ENCODE measurements around the gene CADM1.

GRCh38 chr11:115383431-115383830, 120.8 kb downstream of the CADM1 start:
- TF ChIP-seq CTCF (IDR thresholded peaks at IDR 0.05 in 2 of 3, conservative IDR thresholded peaks at IDR 0.05 in 1 of 3; ENCODE audit: borderline replicate concordance in 1 of 3, insufficient read depth in 1 of 3, low read depth in 2 of 3, low read length in 2 of 3) (no peak), SP1 (IDR thresholded peaks at IDR 0.05; ENCODE audit: low read depth) (no peak), ZBTB33 (IDR thresholded peaks at IDR 0.05; ENCODE audit: extremely low read depth, insufficient replicate concordance, low read length) (no peak), SIN3A (IDR thresholded peaks at IDR 0.05; ENCODE audit: low read depth) (no peak), POLR2A (IDR thresholded peaks at IDR 0.05; ENCODE audit: borderline replicate concordance, extremely low read depth, insufficient read depth, insufficient read length) (no peak), RAD21 (IDR thresholded peaks at IDR 0.05; ENCODE audit: low read depth) (no peak), EZH2 (IDR thresholded peaks at IDR 0.05) (no peak), YY1 (IDR thresholded peaks at IDR 0.05; ENCODE audit: extremely low read depth, insufficient replicate concordance, low read depth, low read length) (no peak), ZNF274 (IDR thresholded peaks at IDR 0.05; ENCODE audit: low read depth, low read length) (no peak), REST (IDR thresholded peaks at IDR 0.05; ENCODE audit: low read depth) (no peak), SRF (IDR thresholded peaks at IDR 0.05; ENCODE audit: low read depth) (no peak), MAX (IDR thresholded peaks at IDR 0.05) (no peak), CEBPB (IDR thresholded peaks at IDR 0.05; ENCODE audit: low read depth) (no peak), JUND (IDR thresholded peaks at IDR 0.05) (no peak)

All from HCT116 (cell line).